ENCODE measurements around the gene RBMS3.

- TF ChIP-seq CTCF (IDR thresholded peaks at IDR 0.05) (no peak), EZH2 (IDR thresholded peaks at IDR 0.05) (no peak), EZH2phosphoT487 (IDR thresholded peaks at IDR 0.05) (no peak)
These were observed 66.0 kb downstream of the RBMS3 start for GRCh38 chr3:29346828-29347227.
